Measurements from ENCODE around the gene EDN3. TPM values are rescaled to one million over a fixed set of nuclear protein-coding genes. Genes with fewer than 3 reads are reported as not detected.

EDN3 gene
- total RNA-seq, 1 experiment from 2014 or later, result not detected

DNA sequence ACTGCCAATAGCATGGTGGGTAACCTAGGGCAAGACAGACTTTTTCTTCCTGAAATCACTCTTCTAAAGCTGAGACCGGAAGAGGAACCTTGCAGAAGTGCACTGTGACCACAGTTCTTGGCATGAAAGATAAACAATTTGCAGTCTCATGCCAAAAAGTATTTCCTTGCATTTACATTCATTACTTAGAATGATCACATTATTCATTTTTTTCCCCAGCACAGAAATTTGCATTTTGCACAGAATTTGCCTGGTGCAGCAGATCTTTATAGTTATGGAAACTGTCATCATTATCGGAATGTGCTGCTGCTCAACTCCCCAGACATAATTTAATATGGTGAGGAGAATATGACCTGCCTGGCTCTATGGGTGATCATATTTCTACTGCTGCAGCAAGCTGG lies 42.2 kb upstream of the EDN3 start:
- H3K9me2 ChIP-seq (ENCODE audit: insufficient read depth), result no peaks in the 10 kb centered on the region
- ChIA-PET POLR2A (no interaction called here), RAD21 (ENCODE audit: low non-redundant PET in 1 of 2, low total read pairs in 2 of 2, uncharacterized antibody in 2 of 2, unreplicated experiment in 2 of 2) (no interaction called here), CTCF (no interaction called here)
- BruUV-seq (replicated peaks), result no TSS peak
- no peak overlapping the region for H3K4me3 ChIP-seq (replicated peaks in 1 of 2; ENCODE audit: low read depth in 1 of 2, low read length in 2 of 2)
- no peak overlapping the region for H2AFZ ChIP-seq (ENCODE audit: low read depth, low read length, poor library complexity, severe bottlenecking)
- intact Hi-C loops (cut with micrococcal nuclease), result no loop called here
- TF ChIP-seq CEBPB (IDR thresholded peaks at IDR 0.05; ENCODE audit: low read depth) (no peak), CBX3 (IDR thresholded peaks at IDR 0.05; ENCODE audit: low read depth) (no peak), JUND (IDR thresholded peaks at IDR 0.05) (no peak), FOSL1 (IDR thresholded peaks at IDR 0.05; ENCODE audit: low read depth) (no peak), TCF7L2 (IDR thresholded peaks at IDR 0.05; ENCODE audit: borderline replicate concordance, extremely low read depth, insufficient read depth, insufficient read length) (no peak), YY1 (IDR thresholded peaks at IDR 0.05; ENCODE audit: extremely low read depth, insufficient replicate concordance, low read depth, low read length) (no peak), POLR2A (IDR thresholded peaks at IDR 0.05; ENCODE audit: borderline replicate concordance, extremely low read depth, insufficient read depth, insufficient read length) (no peak), ELF1 (IDR thresholded peaks at IDR 0.05; ENCODE audit: borderline replicate concordance, low read depth) (no peak), RAD21 (IDR thresholded peaks at IDR 0.05; ENCODE audit: low read depth) (no peak), ZFX (IDR thresholded peaks at IDR 0.05) (no peak), EGR1 (IDR thresholded peaks at IDR 0.05; ENCODE audit: low read depth) (no peak)
- TF ChIP-seq, protein P1, sequence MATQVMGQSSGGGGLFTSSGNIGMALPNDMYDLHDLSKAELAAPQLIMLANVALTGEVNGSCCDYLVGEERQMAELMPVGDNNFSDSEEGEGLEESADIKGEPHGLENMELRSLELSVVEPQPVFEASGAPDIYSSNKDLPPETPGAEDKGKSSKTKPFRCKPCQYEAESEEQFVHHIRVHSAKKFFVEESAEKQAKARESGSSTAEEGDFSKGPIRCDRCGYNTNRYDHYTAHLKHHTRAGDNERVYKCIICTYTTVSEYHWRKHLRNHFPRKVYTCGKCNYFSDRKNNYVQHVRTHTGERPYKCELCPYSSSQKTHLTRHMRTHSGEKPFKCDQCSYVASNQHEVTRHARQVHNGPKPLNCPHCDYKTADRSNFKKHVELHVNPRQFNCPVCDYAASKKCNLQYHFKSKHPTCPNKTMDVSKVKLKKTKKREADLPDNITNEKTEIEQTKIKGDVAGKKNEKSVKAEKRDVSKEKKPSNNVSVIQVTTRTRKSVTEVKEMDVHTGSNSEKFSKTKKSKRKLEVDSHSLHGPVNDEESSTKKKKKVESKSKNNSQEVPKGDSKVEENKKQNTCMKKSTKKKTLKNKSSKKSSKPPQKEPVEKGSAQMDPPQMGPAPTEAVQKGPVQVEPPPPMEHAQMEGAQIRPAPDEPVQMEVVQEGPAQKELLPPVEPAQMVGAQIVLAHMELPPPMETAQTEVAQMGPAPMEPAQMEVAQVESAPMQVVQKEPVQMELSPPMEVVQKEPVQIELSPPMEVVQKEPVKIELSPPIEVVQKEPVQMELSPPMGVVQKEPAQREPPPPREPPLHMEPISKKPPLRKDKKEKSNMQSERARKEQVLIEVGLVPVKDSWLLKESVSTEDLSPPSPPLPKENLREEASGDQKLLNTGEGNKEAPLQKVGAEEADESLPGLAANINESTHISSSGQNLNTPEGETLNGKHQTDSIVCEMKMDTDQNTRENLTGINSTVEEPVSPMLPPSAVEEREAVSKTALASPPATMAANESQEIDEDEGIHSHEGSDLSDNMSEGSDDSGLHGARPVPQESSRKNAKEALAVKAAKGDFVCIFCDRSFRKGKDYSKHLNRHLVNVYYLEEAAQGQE (IDR thresholded peaks at IDR 0.05; ENCODE audit: low read depth), result no peak
- TF ChIP-seq, protein P2, sequence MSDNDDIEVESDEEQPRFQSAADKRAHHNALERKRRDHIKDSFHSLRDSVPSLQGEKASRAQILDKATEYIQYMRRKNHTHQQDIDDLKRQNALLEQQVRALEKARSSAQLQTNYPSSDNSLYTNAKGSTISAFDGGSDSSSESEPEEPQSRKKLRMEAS (IDR thresholded peaks at IDR 0.05), result no peak
- TF ChIP-seq, protein P3, sequence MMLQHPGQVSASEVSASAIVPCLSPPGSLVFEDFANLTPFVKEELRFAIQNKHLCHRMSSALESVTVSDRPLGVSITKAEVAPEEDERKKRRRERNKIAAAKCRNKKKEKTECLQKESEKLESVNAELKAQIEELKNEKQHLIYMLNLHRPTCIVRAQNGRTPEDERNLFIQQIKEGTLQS (IDR thresholded peaks at IDR 0.05), result no peak
- TF ChIP-seq, protein P4, sequence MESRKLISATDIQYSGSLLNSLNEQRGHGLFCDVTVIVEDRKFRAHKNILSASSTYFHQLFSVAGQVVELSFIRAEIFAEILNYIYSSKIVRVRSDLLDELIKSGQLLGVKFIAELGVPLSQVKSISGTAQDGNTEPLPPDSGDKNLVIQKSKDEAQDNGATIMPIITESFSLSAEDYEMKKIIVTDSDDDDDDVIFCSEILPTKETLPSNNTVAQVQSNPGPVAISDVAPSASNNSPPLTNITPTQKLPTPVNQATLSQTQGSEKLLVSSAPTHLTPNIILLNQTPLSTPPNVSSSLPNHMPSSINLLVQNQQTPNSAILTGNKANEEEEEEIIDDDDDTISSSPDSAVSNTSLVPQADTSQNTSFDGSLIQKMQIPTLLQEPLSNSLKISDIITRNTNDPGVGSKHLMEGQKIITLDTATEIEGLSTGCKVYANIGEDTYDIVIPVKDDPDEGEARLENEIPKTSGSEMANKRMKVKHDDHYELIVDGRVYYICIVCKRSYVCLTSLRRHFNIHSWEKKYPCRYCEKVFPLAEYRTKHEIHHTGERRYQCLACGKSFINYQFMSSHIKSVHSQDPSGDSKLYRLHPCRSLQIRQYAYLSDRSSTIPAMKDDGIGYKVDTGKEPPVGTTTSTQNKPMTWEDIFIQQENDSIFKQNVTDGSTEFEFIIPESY (IDR thresholded peaks at IDR 0.05; ENCODE audit: extremely low read depth, insufficient replicate concordance, low read length), result no peak
- DNase-seq (ENCODE audit: low read depth, low spot score), result no peak
- no peaks in the 10 kb centered on the region for H3K4me1 ChIP-seq (ENCODE audit: control insufficient read depth in 1 of 2, insufficient read depth in 2 of 2, low read length in 2 of 2)
- no peaks in the 10 kb centered on the region for H3K36me3 ChIP-seq (ENCODE audit: control insufficient read depth in 1 of 2, insufficient read depth in 2 of 2, low read length in 2 of 2)
- H4K20me1 ChIP-seq (ENCODE audit: insufficient read depth), result no peaks in the 10 kb centered on the region
- peaks cover 43% of the 10 kb centered on the region for H3K27me3 ChIP-seq (ENCODE audit: insufficient read depth, low read length)
- no peak for ATAC-seq
- H3K79me2 ChIP-seq (ENCODE audit: insufficient read depth, low read length), result no peaks in the 10 kb centered on the region
- H3K9me3 ChIP-seq (ENCODE audit: control insufficient read depth in 1 of 2, insufficient read depth in 1 of 2, low read depth in 1 of 2, low read length in 2 of 2), result no peaks in the 10 kb centered on the region
- no peak overlapping the region for H3K9ac ChIP-seq (ENCODE audit: low read length)
- no peak overlapping the region for H3K4me2 ChIP-seq (ENCODE audit: low read length)
- no peak overlapping the region for H3K27ac ChIP-seq (ENCODE audit: low read depth, low read length)

Data from HCT116 (cell line).